Activated CD4-positive, alpha-beta T cell treated with anti-CD3 and anti-CD28 coated beads, Interleukin-2, amount 50 U/mL, for 16 hours (primary cell): Measurements from ENCODE around the gene TBC1D21.

Experiments
- DNase-seq: peaks from one replicate; pipeline ENCODE4 v3.0.0-alpha.2; 2020

TBC1D21 gene, protein sequence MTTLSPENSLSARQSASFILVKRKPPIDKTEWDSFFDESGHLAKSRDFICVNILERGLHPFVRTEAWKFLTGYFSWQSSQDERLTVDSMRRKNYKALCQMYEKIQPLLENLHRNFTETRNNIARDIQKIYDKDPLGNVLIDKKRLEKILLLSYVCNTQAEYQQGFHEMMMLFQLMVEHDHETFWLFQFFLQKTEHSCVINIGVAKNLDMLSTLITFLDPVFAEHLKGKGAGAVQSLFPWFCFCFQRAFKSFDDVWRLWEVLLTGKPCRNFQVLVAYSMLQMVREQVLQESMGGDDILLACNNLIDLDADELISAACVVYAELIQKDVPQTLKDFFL

DNA sequence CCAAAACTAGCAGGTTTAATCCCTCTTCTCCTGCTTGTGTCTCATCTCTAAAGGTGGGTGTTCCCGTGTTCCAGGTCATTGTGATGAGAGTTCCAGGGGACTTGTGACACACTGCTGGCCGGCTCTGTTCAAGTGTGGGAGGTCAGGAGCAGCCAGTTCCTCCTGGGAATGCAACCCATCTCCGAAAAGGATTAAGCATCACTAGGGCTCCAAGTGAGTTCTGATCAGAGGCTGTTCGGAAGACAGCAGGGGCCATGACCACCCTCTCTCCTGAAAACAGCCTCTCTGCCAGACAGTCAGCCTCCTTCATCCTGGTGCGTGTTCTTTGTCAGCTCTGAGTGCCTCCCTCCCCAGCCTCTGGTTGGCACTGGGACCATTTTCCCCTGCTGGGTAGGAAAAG lies at the start of gene TBC1D21:
TBC1D21 (plus strand) TSS at position 109 of the 400 bp plus-strand sequence; CDS start at position 255, 146 bp downstream.
- no peak for DNase-seq

DNA sequence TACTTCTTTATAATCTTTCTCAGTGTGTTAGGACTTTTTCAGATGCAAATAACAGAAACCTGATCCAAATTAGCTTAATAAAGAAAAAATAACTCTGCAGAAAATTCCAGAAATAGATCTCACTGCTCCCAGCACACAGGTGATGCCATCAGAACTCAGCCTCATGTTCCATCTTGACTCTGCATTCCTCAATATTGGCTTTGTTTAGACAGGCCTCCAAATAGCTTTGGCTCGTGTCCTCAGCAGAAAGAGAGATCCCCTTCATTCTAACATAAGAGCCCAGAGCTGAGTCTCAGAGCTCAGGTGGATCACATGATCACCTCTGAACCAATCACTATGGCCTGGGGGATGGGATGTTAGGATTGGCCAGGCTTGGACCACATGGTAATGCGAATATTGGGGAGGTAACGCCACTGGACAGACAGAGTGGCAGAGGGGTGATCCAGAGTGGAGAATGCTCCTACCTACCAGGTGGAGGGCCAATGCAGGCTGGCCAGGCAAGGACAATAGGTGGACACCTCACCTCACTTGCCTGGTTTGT lies 46.6 kb upstream of the TBC1D21 start:
- no peak for DNase-seq

DNA sequence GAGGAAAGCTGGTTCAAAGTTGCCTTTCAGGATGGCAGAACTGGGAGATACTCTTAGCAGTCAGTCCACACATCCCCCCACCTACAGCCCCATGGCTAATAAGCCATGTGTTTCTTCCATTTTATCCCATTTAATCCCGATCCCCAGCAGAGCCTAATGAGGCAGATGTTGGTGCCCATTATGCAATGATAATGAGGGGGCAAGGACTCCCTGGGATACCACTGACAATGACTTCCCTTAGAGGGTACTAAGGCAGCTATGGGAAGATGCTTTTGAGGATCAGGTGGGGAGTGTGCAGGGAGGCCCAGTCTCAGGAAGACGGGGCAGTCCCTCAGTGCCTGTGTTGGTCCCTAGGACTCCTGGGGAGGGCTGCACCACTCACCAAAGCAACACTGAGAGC lies 43.8 kb upstream of the TBC1D21 start:
- no peak for DNase-seq

- DNase-seq: no peak
These were observed 40.7 kb upstream of the TBC1D21 start for GRCh38 chr15:73832657-73833056.

- no peak for DNase-seq
These were observed 36.5 kb upstream of the TBC1D21 start for GRCh38 chr15:73836845-73837244.

DNA sequence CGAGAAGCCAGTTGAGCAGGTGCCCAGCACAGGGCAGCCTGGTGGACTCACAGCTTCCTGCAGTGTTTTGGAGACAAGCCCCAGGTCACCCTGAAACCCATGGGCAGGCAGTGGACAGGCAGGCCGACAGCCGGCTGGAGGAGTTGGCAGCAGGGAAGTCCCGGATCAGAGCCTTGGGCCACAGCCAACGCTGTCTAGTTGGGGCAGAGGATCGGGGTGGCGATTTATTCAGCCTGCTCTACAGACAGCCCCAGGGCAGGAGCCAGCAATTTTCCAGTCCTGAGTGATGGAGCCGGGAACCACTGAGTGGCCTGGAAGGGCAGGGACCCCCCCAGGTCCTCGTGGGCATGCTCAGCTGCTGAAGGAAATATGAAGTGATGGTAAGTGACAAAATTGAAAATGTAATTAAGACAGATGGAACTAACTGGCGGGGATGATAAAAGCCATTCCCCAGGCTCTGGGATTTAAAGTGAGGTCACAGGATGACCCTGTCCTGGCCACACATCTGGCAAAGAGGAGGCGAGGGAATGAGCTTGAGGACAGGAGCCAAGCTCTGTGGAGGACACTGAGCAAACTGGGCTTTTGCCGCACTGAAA lies 34.4 kb upstream of the TBC1D21 start:
- DNase-seq: no peak

DNA sequence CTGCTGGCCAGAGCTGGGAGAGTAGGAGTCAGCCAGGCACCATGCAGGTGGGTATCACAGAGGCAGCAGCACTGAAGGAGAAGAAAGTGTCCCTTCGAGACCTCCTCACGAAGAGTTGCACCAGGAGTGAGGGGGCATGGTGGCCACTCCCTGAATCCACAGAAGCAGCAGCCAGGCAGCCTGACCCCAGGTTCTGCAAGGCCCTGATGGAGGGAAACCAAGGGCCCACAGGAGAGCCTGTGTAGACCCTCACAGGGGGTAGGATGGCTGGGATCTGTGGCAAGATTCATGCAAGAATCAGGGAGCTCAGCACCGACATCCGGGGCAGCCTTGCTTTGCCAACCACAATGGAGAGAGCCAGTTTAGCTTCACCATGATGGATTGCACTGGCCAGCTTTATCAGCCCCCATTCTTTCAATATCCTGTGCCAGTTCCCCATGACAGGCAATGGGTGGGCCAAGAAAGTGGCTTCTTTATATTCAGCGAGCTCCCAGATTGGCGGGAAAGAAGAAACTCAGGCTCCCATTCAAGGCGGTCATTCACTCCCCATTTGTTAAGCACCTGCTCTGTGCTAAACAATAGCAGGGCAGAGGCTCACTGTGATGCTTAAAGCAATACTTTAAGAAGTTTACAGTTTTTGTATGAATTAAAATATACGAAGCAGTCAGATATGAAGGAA lies 33.5 kb upstream of the TBC1D21 start:
- no peak for DNase-seq

DNA sequence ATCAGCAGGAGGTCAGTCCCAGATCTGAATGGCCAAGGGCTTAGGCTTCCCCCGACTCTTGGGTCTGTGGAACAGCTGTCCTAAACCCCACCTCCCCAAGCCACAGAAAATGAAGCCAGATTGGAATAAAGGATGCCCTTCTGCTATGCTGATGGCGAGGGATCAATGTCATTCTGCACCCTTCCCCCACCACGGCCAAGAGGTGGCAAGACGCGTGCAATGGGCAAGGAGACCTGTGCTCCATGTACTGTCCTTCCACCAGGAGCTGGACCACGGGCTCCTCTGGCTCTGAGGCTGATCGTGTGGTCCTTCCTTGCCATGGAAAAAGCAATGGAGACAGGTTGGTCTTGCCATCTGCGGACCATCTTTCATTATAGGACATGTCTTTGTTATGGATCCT lies 32.6 kb upstream of the TBC1D21 start:
- no peak for DNase-seq

- no peak for DNase-seq
These were observed 31.3 kb upstream of the TBC1D21 start for GRCh38 chr15:73841756-73842725.

- no peak for DNase-seq
These were observed 29.6 kb upstream of the TBC1D21 start for GRCh38 chr15:73843787-73844186.

- DNase-seq: no peak
These were observed 29.0 kb upstream of the TBC1D21 start for GRCh38 chr15:73844356-73844755.

DNA sequence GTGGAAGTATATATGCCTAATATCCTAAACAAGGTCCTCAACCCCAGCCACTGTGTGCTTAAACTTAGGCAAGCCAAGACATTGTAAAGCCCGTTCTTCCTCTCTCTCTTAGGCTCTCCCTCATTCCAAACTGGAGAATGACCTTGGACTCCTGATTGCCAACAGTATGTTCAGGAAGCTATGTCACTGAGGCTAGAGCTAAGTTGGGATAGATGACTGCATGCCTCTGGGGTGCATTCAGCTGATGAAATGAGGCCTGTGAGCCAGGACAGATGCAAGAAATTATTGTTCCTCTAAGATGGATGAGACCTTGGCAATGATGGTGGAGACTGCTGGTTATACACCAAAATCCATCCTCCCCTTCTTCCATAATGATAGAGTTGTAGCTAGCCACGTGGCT lies 27.9 kb upstream of the TBC1D21 start:
- DNase-seq: no peak

- DNase-seq: no peak
These were observed 27.5 kb upstream of the TBC1D21 start for GRCh38 chr15:73845907-73846306.

GRCh38 chr15:73849641-73850040 lies 23.7 kb upstream of the TBC1D21 start:
- DNase-seq: no peak

- no peak for DNase-seq
These were observed 23.1 kb upstream of the TBC1D21 start for GRCh38 chr15:73850228-73850627.

DNA sequence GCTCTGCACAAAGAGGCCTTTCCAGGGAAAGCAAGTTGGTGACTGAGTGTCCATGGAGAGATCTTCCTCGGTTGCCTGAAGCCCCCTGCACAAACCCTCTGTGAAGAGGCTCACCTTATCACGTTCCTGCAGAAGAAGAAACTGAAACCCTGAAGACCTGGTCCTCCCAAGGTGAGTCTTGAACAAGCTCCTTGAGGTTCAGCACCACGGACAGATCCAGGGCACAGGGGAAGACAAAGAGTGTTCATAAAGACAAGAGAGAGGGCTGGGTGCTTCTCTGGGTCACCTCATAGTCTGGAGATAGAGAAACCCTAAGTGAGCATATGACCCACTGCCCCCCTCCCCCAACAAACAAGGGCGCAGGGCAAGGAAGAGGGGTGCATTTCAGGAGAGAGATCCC lies 21.7 kb upstream of the TBC1D21 start:
- peak; percentile 34 for DNase-seq

- no peak for DNase-seq
These were observed 20.9 kb upstream of the TBC1D21 start for GRCh38 chr15:73852507-73852906.

GRCh38 chr15:73854265-73854664 lies 19.1 kb upstream of the TBC1D21 start:
- no peak for DNase-seq

DNA sequence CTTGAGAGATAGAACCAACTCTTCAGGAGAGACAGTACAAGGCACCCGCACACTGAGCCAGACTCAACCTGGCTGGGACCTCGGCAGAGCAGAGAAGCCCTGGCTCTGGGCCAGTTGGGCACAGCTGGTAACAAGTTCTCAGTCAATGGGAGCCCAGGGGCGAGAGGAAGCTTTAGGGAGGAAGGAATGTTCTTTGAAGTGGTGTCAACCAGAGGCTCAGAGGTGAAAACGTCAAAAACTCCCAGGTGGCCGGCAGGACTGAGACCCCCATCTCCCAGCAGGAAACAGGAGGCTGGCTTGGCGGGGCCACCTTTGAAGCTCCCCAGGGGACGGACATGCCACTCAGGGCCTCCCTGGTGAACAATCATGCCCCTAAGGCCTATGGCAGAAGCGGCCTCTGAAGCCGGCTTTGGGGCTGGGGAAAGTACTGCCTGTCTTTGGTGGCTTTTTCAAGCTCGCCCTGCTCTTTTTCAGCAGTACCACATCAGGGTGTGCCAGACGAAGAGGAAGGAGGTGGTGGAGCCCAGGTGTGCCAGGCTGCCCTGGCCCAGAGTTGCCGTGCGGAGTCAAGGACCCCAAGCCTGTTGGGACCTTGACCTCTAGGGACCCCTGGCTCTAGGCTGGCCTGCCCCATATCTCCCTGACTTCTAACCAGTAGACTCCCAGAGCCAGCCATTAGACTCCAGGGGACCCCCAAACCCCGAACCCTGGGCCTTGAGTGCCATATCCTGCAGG lies 16.7 kb upstream of the TBC1D21 start:
- DNase-seq: no peak

DNA sequence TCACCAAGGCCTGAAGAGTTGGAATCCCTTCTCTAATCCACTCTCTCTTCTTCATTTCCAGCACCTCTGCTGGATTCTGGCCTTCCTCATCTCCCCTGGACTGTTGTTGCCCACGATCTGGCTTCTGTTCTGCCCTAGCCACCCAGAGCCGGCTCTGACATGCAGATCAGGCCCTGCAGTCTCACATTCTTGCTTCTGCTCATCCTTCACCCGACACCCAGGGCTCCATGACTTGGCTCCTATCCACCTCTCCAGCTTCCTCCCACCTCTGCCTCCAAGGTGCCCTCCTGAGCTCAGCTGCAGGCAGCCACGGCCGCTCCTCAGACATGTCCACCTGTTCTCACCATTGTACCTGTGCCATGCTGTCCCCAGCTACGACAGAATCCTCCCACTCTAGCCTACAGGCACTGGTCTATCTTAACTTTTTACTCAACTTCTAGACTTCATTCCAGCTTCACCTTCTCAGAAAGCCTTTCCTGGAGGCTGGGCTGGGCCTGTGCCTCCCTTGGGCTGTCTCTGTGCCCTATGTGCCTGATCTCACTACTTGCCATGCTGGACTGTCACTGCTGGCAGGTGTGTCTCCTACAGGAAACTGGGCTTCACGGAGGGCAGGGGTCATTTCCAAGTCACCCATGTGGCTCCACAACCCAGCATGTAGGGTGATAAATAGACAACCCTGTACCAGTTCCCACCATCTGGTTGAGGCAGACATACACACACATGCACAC lies 16.0 kb upstream of the TBC1D21 start:
- no peak for DNase-seq

- no peak for DNase-seq
These were observed 15.3 kb upstream of the TBC1D21 start for GRCh38 chr15:73858062-73858461.
